GM19438 (cell line): Measurements from ENCODE around the gene RALGPS1.

Experiments used
- ATAC-seq: cut with Tn5 transposase; IDR thresholded peaks from one replicate; pipeline ENCODE4 v1.9.1; 2021; ENCODE audit warnings: low read depth; ENCODE audit not compliant: unreplicated experiment

Gene RALGPS1

DNA sequence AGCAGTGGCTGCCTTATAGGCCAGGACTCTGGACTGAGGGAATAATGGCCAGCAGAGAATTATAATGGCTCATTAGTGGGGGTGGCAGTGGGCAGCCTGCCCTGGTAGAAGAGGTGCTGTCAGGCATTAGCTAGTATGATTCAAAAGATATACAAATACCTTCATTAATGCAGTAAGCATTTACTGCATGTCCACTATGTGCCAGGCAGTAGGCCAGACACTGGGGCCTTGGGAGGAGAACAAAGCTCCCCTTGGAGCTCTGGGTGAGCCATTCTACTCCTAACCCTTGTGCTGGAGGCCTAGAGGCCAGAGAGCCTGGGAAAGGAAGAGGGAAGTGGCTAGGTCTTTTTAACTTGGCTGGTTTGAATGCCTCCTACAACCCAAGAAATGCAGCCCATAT is 348.0 kb downstream of the RALGPS1 start:
- no peak for ATAC-seq

DNA sequence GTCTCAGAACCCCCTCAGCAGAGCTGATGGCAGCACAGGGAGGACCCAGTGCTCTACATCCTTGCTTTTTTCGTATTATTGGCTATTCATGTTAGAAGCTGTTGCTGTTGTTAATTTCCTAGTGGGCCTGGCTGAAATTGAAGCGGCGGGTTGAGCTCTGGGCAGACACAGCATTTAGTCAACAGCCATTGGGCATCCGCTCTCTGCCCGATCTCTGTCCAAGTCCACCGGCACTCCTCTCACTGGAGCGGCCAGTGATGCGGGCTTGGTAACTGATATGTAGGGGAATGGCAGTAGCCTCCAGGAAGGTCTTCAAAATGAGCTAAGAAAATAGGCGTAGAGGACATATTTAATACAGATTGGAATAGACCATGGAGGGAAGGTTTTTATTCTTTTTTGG is 348.7 kb downstream of the RALGPS1 start:
- ATAC-seq, result no peak

DNA sequence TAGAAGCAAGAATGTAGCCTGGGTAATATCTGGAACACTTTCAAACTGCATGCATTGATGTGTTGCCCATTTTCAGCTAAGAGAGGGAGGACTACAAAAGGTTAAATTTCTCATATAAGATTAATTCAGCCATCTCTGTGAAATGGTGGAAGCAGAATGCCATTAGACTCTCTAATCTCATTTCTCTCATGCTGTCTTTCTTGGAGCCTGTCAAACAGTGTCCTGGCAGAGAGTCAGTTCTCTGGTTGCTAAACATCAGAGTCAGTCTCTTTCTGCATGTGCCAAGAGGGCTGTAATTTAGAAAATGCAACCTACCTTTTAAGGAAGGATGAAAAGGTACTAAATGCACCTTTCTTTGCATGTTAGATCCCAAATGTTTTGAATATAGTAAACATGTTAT is 349.1 kb downstream of the RALGPS1 start:
- no peak for ATAC-seq

DNA sequence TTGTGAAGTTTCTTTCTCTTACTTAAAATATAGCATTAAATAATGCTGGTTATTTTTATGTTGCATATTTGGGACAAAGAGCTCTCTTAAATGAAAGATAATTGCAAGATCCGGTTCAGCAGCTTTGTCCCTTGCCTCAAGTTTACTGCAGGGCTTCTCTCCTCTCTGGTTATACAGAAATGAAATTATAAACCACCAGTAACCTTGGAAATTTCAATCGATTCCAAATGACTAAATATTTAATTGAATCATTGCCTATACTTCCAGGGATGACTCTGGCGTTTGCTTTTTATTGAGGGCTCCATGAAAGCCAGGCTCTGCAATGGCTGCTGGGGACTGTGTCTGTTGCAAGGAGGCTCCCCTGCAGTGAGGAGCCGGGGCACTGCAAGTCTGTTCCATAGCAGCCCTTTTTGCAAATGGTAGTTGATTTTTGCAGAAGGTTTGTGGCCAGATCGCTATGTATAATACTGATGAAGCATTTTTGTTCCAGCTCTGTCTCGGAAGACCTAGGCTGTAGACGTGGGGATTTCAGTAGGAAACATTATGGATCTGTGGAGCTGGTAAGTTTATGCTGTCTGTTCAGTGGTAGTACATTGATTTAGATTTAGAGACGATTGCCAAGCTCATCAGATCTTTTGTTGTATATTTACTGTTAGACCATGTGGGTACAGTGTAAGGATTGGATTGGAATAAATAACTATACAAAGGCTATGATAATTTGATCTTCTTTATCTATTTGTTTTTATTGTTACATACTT is 350.1 kb downstream of the RALGPS1 start, which contains the start of gene GARNL3:
Gene GARNL3 (plus strand): TSS at position 313 of the 758 bp plus-strand sequence. CDS start 104 bp downstream, at position 417.
- no peak for ATAC-seq

DNA sequence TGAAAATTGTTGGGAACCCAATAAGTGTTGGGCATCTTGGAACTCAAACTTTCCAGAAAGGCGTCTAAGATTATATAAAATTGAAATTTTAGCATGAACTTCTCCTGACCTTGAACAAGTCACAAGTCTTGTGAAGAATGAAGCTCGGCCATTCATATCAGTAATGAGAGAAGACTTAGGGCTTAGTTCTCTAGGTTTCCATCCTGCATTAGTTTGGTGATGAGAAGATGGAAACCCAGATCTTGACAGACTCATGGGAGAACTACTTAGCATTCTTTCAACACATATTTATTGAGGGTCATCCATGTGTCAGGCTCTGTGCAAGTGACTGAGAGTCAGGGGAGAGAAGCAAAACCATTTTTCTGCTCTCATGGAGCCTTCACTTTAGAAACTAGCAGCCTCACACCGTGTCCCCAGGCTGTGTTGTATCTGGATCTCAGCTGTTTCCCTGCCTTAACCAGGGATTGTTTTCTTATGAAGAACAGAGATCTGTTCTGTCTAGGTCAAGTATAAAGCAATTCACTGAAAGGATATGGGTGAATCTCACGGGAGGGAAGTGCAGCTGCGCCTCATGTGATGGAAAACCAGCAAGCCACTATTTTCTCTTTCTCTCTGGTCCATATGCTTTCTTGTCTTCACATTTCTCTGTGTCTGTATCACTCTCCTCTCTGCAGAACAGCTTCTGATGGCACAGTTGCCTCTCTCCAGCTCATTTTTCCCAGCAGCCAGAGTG is 353.4 kb downstream of the RALGPS1 start:
- ATAC-seq, result no peak

DNA sequence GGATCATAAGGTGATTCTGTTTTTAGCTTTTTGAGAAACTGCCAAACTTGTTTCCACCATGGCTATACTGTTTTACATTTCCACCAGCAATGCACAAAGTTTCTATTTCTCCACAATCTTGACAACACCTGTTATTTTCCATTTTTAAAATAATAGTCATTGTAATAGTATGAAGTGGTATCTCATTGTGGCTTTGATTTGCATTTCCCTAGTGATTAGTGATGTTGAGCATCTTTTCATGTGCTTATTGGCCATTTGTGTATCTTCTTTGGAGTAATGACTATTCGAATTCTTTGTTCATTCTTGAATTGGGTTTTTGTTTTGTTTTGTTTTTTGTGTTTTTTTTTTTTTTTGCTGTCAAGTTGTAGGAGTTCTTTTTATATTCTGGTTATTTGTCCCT is 354.9 kb downstream of the RALGPS1 start:
- ATAC-seq, result no peak
